Ishikawa (cell line): ENCODE measurements around the gene FIGLA.

Experiments used
- CEBPB ChIP-seq: IDR thresholded peaks from 2 replicates; pipeline ENCODE4 v1.6.1; 2012
- CREB1 ChIP-seq: IDR thresholded peaks from 2 replicates; pipeline ENCODE4 v1.6.1; 2012; ENCODE audit warnings: low read depth
- EGR1 ChIP-seq: IDR thresholded peaks from 2 replicates; pipeline ENCODE4 v1.6.1; 2012
- EP300 ChIP-seq: IDR thresholded peaks from 2 replicates; pipeline ENCODE4 v1.6.1; 2012; ENCODE audit warnings: borderline replicate concordance
- FOXM1 ChIP-seq: IDR thresholded peaks from 2 replicates; pipeline ENCODE4 v1.6.1; 2012; ENCODE audit warnings: low read depth, borderline replicate concordance
- NFIC ChIP-seq: IDR thresholded peaks from 2 replicates; pipeline ENCODE4 v1.6.1; 2012
- RAD21 ChIP-seq: IDR thresholded peaks from 2 replicates; pipeline ENCODE4 v1.6.1; 2012; ENCODE audit warnings: low read depth
- TAF1 ChIP-seq: IDR thresholded peaks from 2 replicates; pipeline ENCODE4 v1.6.1; 2012; ENCODE audit warnings: low read depth, mild to moderate bottlenecking
- TCF12 ChIP-seq: IDR thresholded peaks from 2 replicates; pipeline ENCODE4 v1.6.1; 2012; ENCODE audit warnings: low read depth
- TEAD4 ChIP-seq: IDR thresholded peaks from 2 replicates; pipeline ENCODE4 v1.6.1; 2012
- YY1 ChIP-seq: IDR thresholded peaks from 2 replicates; pipeline ENCODE4 v1.6.1; 2012; ENCODE audit warnings: low read depth
- ZBTB7A ChIP-seq: IDR thresholded peaks from 2 replicates; pipeline ENCODE4 v1.6.1; 2012; ENCODE audit warnings: low read depth
- TF ChIP-seq, protein P1 (sequence below): IDR thresholded peaks from 2 replicates; pipeline ENCODE4 v1.6.1; 2012; ENCODE audit warnings: low read depth, mild to moderate bottlenecking
- TF ChIP-seq, protein P2 (sequence below): IDR thresholded peaks from 2 replicates; pipeline ENCODE4 v1.6.1; 2012
- TF ChIP-seq, protein P3 (sequence below): IDR thresholded peaks from 2 replicates; pipeline ENCODE4 v1.6.1; 2012

The FIGLA gene

DNA sequence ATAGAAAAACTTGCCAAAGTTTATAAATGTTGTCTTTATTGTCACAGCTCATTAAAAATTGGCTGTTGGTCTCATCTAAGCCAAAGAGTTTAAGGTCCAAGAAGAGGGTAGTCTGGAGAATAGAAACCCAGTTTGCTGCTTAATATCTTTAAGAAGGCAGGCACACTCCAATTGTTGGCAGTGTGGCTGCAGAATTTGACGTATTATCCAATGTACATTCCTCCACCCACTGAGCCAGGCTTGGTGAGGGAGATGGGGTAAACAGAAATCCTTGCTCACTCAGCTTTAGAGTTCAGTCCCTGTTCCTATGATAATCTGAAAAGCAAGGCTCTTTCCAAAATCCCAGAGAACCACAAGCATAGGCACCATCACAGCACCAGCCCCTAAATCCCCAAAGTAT lies 11.8 kb downstream of the FIGLA start:
- TF ChIP-seq, protein P1, sequence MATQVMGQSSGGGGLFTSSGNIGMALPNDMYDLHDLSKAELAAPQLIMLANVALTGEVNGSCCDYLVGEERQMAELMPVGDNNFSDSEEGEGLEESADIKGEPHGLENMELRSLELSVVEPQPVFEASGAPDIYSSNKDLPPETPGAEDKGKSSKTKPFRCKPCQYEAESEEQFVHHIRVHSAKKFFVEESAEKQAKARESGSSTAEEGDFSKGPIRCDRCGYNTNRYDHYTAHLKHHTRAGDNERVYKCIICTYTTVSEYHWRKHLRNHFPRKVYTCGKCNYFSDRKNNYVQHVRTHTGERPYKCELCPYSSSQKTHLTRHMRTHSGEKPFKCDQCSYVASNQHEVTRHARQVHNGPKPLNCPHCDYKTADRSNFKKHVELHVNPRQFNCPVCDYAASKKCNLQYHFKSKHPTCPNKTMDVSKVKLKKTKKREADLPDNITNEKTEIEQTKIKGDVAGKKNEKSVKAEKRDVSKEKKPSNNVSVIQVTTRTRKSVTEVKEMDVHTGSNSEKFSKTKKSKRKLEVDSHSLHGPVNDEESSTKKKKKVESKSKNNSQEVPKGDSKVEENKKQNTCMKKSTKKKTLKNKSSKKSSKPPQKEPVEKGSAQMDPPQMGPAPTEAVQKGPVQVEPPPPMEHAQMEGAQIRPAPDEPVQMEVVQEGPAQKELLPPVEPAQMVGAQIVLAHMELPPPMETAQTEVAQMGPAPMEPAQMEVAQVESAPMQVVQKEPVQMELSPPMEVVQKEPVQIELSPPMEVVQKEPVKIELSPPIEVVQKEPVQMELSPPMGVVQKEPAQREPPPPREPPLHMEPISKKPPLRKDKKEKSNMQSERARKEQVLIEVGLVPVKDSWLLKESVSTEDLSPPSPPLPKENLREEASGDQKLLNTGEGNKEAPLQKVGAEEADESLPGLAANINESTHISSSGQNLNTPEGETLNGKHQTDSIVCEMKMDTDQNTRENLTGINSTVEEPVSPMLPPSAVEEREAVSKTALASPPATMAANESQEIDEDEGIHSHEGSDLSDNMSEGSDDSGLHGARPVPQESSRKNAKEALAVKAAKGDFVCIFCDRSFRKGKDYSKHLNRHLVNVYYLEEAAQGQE = no peak
- no peak for TF ChIP-seq CREB1
- no peak for TF ChIP-seq YY1

DNA sequence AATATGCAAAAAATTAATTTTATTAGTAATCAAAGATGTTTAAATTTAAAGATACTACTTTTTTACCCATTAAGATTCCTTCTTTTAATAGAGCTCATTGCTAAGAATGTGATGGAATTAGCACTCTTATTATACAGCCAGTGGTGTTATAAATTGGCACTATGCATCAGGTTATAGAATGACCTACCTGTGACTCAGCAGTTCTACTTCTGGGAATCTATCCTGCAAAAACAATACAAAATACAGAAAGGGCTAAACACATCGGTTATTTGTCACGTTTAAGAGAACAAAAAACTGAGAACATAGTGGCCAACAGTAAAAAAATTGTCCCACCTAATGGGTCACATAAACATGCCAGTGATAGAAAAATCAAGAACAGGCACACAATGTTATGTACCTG lies 13.0 kb downstream of the FIGLA start:
- TF ChIP-seq YY1 = no peak
- TF ChIP-seq EGR1 = no peak
- TF ChIP-seq, protein P2, sequence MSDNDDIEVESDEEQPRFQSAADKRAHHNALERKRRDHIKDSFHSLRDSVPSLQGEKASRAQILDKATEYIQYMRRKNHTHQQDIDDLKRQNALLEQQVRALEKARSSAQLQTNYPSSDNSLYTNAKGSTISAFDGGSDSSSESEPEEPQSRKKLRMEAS = no peak
- no peak for TF ChIP-seq TEAD4
- no peak for TF ChIP-seq TAF1
- no peak for TF ChIP-seq NFIC
- no peak for TF ChIP-seq ZBTB7A
- no peak for TF ChIP-seq CEBPB
- no peak for TF ChIP-seq RAD21
- TF ChIP-seq CREB1 = no peak
- TF ChIP-seq, protein P3, sequence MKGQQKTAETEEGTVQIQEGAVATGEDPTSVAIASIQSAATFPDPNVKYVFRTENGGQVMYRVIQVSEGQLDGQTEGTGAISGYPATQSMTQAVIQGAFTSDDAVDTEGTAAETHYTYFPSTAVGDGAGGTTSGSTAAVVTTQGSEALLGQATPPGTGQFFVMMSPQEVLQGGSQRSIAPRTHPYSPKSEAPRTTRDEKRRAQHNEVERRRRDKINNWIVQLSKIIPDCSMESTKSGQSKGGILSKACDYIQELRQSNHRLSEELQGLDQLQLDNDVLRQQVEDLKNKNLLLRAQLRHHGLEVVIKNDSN = no peak

GRCh38 chr2:70776266-70776665 lies 14.2 kb downstream of the FIGLA start:
- TF ChIP-seq EGR1 (no peak), RAD21 (no peak), ZBTB7A (no peak), TEAD4 (no peak), YY1 (no peak), TCF12 (no peak), CEBPB (no peak), TAF1 (no peak), CREB1 (no peak), EP300 (no peak), NFIC (no peak)
- TF ChIP-seq, protein P3 = no peak
- TF ChIP-seq, protein P2 = no peak

DNA sequence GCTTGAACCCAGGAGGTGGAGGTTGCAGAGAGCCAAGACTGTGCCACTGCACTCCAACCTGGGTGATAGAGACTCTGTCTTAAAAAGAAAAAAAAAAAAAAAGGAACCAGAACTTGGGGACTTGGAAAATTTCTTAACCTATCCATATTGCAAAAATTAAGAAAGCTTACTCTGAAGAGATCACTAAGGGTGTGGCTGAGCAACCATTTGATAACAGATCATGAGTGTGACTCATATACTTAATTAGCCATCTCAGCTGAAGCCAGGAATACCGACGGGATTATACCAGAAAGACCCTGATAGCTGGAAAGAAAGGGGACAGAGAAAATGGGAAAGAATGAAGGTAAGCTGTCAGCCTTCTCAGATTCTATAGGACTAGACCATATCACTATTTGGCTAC lies 15.3 kb downstream of the FIGLA start:
- TF ChIP-seq NFIC (no peak), FOXM1 (no peak), RAD21 (no peak), TEAD4 (no peak), TAF1 (no peak), TCF12 (no peak), CREB1 (no peak), ZBTB7A (no peak), CEBPB (no peak), YY1 (no peak), EP300 (no peak)
- TF ChIP-seq, protein P1 = no peak
- TF ChIP-seq, protein P2 = no peak
- TF ChIP-seq, protein P3 = no peak

GRCh38 chr2:70772486-70773155 lies 17.8 kb downstream of the FIGLA start:
- TF ChIP-seq TAF1 (no peak), EGR1 (no peak), RAD21 (no peak), NFIC (no peak), TEAD4 (no peak), TCF12 (no peak), FOXM1 (no peak), YY1 (no peak), EP300 (no peak), CREB1 (no peak), CEBPB (no peak), ZBTB7A (no peak)
- TF ChIP-seq, protein P3 = no peak
- TF ChIP-seq, protein P2 = no peak
- TF ChIP-seq, protein P1 = no peak
